H9 (cell line): Measurements from ENCODE around the gene SPDYE4. TPM values are rescaled to one million over a fixed set of nuclear protein-coding genes. Genes with fewer than 3 reads are reported as not detected.

ENCODE experiments used
- DNase-seq: peaks from one replicate; pipeline ENCODE4 v3.0.0-alpha.2; 2017
- H2AFZ ChIP-seq: one replicate; pipeline ENCODE4 v1.6.1; 2013; ENCODE audit warnings: mild to moderate bottlenecking, low read length, control low read depth, moderate library complexity
- H2AK5ac ChIP-seq: 2 replicates; pipeline ENCODE4 v1.6.1; 2013; ENCODE audit warnings: low read length, control low read depth, mixed read lengths; ENCODE audit not compliant: insufficient read length
- H2BK120ac ChIP-seq: one replicate; pipeline ENCODE4 v1.6.1; 2013; ENCODE audit warnings: low read depth, mild to moderate bottlenecking, low read length, control low read depth, inconsistent platforms; ENCODE audit not compliant: poor library complexity, severe bottlenecking
- H2BK12ac ChIP-seq: 2 replicates; pipeline ENCODE4 v1.6.1; 2013; ENCODE audit warnings: low read length, control low read depth, mixed read lengths, low read depth; ENCODE audit not compliant: insufficient read length
- H2BK15ac ChIP-seq: 2 replicates; pipeline ENCODE4 v1.6.1; 2013; ENCODE audit warnings: low read depth, low read length, control low read depth
- H2BK20ac ChIP-seq: one replicate; pipeline ENCODE4 v1.6.1; 2013; ENCODE audit warnings: low read depth, mild to moderate bottlenecking, low read length, control low read depth, inconsistent platforms; ENCODE audit not compliant: poor library complexity, severe bottlenecking
- H2BK5ac ChIP-seq: 2 replicates; pipeline ENCODE4 v1.6.1; 2013; ENCODE audit warnings: low read length, control low read depth, mixed read lengths; ENCODE audit not compliant: insufficient read length
- H3K14ac ChIP-seq: 2 replicates; pipeline ENCODE4 v1.6.1; 2013; ENCODE audit warnings: low read length, control low read depth; ENCODE audit not compliant: insufficient read depth
- H3K18ac ChIP-seq: 2 replicates; pipeline ENCODE4 v1.6.1; 2013; ENCODE audit warnings: low read depth, mild to moderate bottlenecking, mixed read lengths, low read length, control low read depth; ENCODE audit not compliant: insufficient read length
- H3K23ac ChIP-seq: 2 replicates; pipeline ENCODE4 v1.6.1; 2013; ENCODE audit warnings: low read length, control low read depth, mixed read lengths, low read depth; ENCODE audit not compliant: insufficient read length
- H3K23me2 ChIP-seq: 2 replicates; pipeline ENCODE4 v1.6.1; 2013; ENCODE audit warnings: low read depth, mild to moderate bottlenecking, mixed read lengths, low read length, control low read depth; ENCODE audit not compliant: insufficient read length, poor library complexity, severe bottlenecking
- H3K27ac ChIP-seq: 2 replicates; pipeline ENCODE4 v1.5.1; 2013; ENCODE audit warnings: low read length, control low read depth, mixed read lengths, low read depth; ENCODE audit not compliant: insufficient read length
- H3K27me3 ChIP-seq: 2 replicates; pipeline ENCODE4 v1.6.1; 2013; ENCODE audit warnings: low read length, control low read depth, inconsistent platforms; ENCODE audit not compliant: insufficient read depth
- H3K4ac ChIP-seq: 2 replicates; pipeline ENCODE4 v1.6.1; 2013; ENCODE audit warnings: low read depth, mild to moderate bottlenecking, control low read depth, inconsistent platforms, low read length, moderate library complexity
- H3K4me1 ChIP-seq: 2 replicates; pipeline ENCODE4 v1.6.1; 2013; ENCODE audit warnings: low read length, control low read depth, inconsistent platforms; ENCODE audit not compliant: insufficient read depth
- H3K4me2 ChIP-seq: 2 replicates; pipeline ENCODE4 v1.6.1; 2013; ENCODE audit warnings: low read length, control low read depth, mixed read lengths; ENCODE audit not compliant: insufficient read length, insufficient read depth
- H3K56ac ChIP-seq: 2 replicates; pipeline ENCODE4 v1.6.1; 2013; ENCODE audit warnings: low read depth, mild to moderate bottlenecking, mixed read lengths, low read length, control low read depth; ENCODE audit not compliant: insufficient read length
- H3K79me1 ChIP-seq: 2 replicates; pipeline ENCODE4 v1.6.1; 2013; ENCODE audit warnings: low read depth, mild to moderate bottlenecking, moderate library complexity, low read length, control low read depth, inconsistent platforms; ENCODE audit not compliant: insufficient read depth, poor library complexity, severe bottlenecking
- H3K79me2 ChIP-seq: 2 replicates; pipeline ENCODE4 v1.6.1; 2013; ENCODE audit warnings: low read length, control low read depth, inconsistent platforms; ENCODE audit not compliant: insufficient read depth
- H3K9ac ChIP-seq: 2 replicates; pipeline ENCODE4 v1.6.1; 2013; ENCODE audit warnings: low read length, control low read depth, mixed read lengths; ENCODE audit not compliant: insufficient read length; ENCODE audit errors: extremely low read depth
- H3K9me3 ChIP-seq: one replicate; pipeline ENCODE4 v1.6.1; 2013; ENCODE audit warnings: low read depth, low read length, inconsistent platforms; ENCODE audit not compliant: control insufficient read depth
- H3T11ph ChIP-seq: one replicate; pipeline ENCODE4 v1.6.1; 2013; ENCODE audit warnings: mild to moderate bottlenecking, low read length, control low read depth, inconsistent platforms
- H4K20me1 ChIP-seq: one replicate; pipeline ENCODE4 v1.6.1; 2013; ENCODE audit not compliant: control insufficient read depth, insufficient read length, insufficient read depth
- H4K5ac ChIP-seq: 2 replicates; pipeline ENCODE4 v1.6.1; 2013; ENCODE audit warnings: low read depth, mild to moderate bottlenecking, mixed read lengths, low read length, control low read depth; ENCODE audit not compliant: insufficient read length
- H4K8ac ChIP-seq: replicated peaks from 2 replicates; pipeline ENCODE4 v1.6.1; 2013; ENCODE audit warnings: low read length, control low read depth, mixed read lengths, low read depth; ENCODE audit not compliant: insufficient read length
- H4K91ac ChIP-seq: 2 replicates; pipeline ENCODE4 v1.6.1; 2013; ENCODE audit warnings: low read depth, mild to moderate bottlenecking, moderate library complexity, mixed read lengths, low read length, control low read depth; ENCODE audit not compliant: insufficient read length
- H3K27ac Mint-ChIP-seq, 3 experiments: 2 replicates in 2 of 3; 3 replicates in 1 of 3; pipeline ENCODE4 v1.8.0; 2020 to 2021; ENCODE audit warnings: mixed read lengths in 3 of 3, mild to moderate bottlenecking in 1 of 3, moderate library complexity in 1 of 3
- H3K27me3 Mint-ChIP-seq: 2 replicates; pipeline ENCODE4 v1.8.0; 2021; ENCODE audit warnings: low read depth, mild to moderate bottlenecking, moderate library complexity, mixed read lengths
- H3K36me3 Mint-ChIP-seq, 3 experiments: 2 replicates in 2 of 3; 3 replicates in 1 of 3; pipeline ENCODE4 v1.8.0; 2020 to 2021; ENCODE audit warnings: low read depth in 3 of 3, mixed read lengths in 3 of 3; ENCODE audit not compliant: insufficient read depth in 1 of 3
- H3K4me1 Mint-ChIP-seq, 2 experiments: 2 replicates each; pipeline ENCODE4 v1.8.0; 2020; ENCODE audit warnings: mixed read lengths in 2 of 2
- H3K4me3 Mint-ChIP-seq, 2 experiments: 2 replicates in 1 of 2; 3 replicates in 1 of 2; pipeline ENCODE4 v1.8.0; 2020 to 2021; ENCODE audit warnings: mild to moderate bottlenecking in 2 of 2, mixed read lengths in 2 of 2, moderate library complexity in 1 of 2
- H3K9me3 Mint-ChIP-seq, 2 experiments: 2 replicates in 1 of 2; 3 replicates in 1 of 2; pipeline ENCODE4 v1.8.0; 2020; ENCODE audit warnings: mild to moderate bottlenecking in 2 of 2, mixed read lengths in 2 of 2, moderate library complexity in 1 of 2
- CTCF ChIP-seq: fragments of 200-600 bp; sonication (generic); conservative IDR thresholded peaks from 3 replicates; pipeline ENCODE4 v1.8.0; 2021; ENCODE audit warnings: antibody characterized with exemption, mild to moderate bottlenecking
- WGBS: extraction: QIAGEN DNeasy Blood & Tissue Kit; methylation state at CpG from one replicate; pipeline ENCODE4 v1.1.7; 2013; ENCODE audit warnings: missing lambda C conversion rate, low lambda C conversion rate, mixed read lengths; ENCODE audit not compliant: insufficient read length; ENCODE audit errors: extremely low coverage; 5-methylcytosine and 5-hydroxymethylcytosine counted together
- total RNA-seq: library from RNA; stranded (reverse); gene quantifications from 2 replicates; pipeline ENCODE4 v1.2.1, GENCODE V29; 2021

Gene SPDYE4
- total RNA-seq, 1 experiment from 2014 or later = not detected

- Histone ChIP-seq H2BK12ac (no peak overlapping the region), H3K9ac (no peak overlapping the region), H2AFZ (no peak overlapping the region), H3K14ac (no peak overlapping the region), H2BK120ac (no peak overlapping the region), H3K23ac (no peak overlapping the region), H3K27me3 (no peaks in the 10 kb centered on the region), H4K8ac (no peak overlapping the region), H3K79me1 (no peaks in the 10 kb centered on the region), H4K20me1 (no peaks in the 10 kb centered on the region), H2AK5ac (no peak overlapping the region), H3K56ac (no peak overlapping the region), H3K27ac (no peak overlapping the region), H3K4me1 (no peaks in the 10 kb centered on the region), H4K91ac (no peak overlapping the region), H2BK20ac (no peak overlapping the region), H3K9me3 (no peaks in the 10 kb centered on the region), H3K4ac (no peak overlapping the region), H3K23me2 (no peaks in the 10 kb centered on the region), H2BK5ac (no peak overlapping the region), H3T11ph (no peak overlapping the region), H3K18ac (no peak overlapping the region), H3K79me2 (no peaks in the 10 kb centered on the region), H2BK15ac (no peak overlapping the region), H4K5ac (no peak overlapping the region), H3K4me2 (no peak overlapping the region)
- no peak for TF ChIP-seq CTCF
- WGBS = no CpG with 5 or more reads among the region's 14 CpGs
- H3K36me3 Mint-ChIP-seq = no peaks in the 10 kb centered on the region
- no peak overlapping the region; a peak in 1 of 7 replicates for H3K27ac Mint-ChIP-seq
- H3K27me3 Mint-ChIP-seq = peaks cover 1% of the 10 kb centered on the region
- H3K4me3 Mint-ChIP-seq = peak overlapping the region in 1 of 2 experiments; percentile 75; a peak in 1 of 5 replicates
- DNase-seq = peak; percentile 26
- peaks cover 17 to 32% of the 10 kb centered on the region in 2 experiments for H3K4me1 Mint-ChIP-seq
- H3K9me3 Mint-ChIP-seq = peaks cover 0 to 2% of the 10 kb centered on the region in 2 experiments; a peak in 2 of 5 replicates
Observed at GRCh38 chr17:8797621-8798175, 39.4 kb upstream of the SPDYE4 start.
